AG08395 (cell line): ENCODE data around the gene MCF2L2.
"Not testable (repeated sequence)": the region's sequence is repeated elsewhere in the genome, so short reads cannot be mapped to it uniquely, and the experiment has no call there.

Experiments used
- DNase-seq: peaks from one replicate; pipeline ENCODE4 v3.0.0; 2012; ENCODE audit warnings: mixed read lengths, low spot score

MCF2L2 gene

GRCh38 chr3:183396662-183397391, 31.6 kb downstream of the MCF2L2 start:
- no peak for DNase-seq

DNA sequence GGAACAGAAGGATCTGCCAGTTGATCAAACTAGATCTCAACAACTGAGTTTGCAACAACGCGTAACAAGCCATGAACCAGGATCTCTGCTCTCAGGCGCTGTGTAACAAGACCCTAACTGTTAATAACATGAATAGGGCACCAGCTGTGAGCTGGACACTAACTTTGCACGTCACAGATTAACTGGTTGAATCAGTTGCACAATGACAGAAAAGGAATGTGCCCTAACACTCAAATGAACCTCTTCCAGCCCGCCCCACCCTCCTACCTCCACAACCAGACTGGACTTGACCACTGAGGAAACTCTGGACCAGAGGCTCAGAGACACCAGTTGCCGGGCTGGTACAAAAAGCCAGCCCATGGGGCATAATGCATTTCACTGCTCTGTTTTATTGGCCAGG, 34.3 kb downstream of the MCF2L2 start:
- no peak for DNase-seq

DNA sequence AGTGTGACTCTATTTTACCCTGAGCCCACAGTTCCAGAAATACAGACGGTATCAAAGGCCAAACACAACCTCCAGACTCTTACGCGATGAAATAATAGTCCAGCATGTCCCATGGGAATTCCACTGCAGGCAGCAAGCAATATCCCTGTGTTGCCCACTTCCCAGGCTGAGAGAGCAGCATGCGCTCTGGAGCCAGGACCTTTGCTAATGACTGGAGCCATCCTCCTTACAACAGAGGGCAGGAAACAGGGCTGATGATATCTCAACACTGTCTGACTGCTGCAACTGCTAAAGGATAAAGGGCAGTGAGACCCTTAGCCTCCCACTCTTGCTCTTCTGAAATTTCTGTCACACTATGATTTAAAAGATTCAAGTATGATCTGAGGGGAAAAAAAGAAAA, 34.8 kb downstream of the MCF2L2 start:
- DNase-seq = no peak

DNA sequence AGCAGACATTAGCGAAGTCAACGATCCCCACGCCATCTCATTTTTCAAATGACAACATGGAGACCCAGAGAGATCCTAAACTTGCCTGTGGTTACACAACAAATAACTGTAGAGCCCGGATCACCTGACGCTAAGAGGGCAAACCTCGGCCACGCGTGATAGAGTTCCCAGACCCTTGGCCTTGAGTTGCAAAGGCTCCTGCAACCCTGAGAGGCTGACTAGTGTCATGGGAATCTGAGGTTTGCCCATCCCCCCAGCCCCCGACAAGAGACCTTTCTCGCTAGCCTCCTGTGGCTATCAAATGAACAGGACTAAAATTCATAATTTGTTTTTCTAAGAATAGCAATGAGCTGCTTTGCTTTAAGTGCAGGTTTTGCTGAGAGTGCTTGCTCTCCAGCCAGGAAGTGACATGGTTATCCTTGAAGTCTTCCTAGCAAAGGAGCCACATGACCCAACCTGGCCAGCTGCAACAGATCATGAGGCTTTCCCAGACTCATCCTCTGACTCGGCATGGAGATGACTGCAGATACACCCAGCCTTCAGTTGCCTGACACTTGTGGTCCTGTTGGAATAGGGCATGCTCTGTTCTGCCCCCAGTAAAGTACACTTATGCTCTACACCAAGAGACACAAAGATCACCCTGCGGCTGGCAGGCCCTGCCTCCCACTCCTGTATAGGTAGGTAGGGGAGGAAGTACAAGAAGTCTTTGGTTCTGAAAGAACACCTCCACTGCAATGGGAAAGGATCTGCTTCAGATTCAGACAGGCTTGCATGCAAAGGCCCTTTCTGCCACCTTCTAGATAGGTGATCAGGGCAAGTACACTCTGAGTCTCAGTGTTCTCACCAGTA, 36.0 kb downstream of the MCF2L2 start:
- DNase-seq = no peak

- no peak for DNase-seq
Observed at GRCh38 chr3:183391460-183391859, 37.0 kb downstream of the MCF2L2 start.

DNA sequence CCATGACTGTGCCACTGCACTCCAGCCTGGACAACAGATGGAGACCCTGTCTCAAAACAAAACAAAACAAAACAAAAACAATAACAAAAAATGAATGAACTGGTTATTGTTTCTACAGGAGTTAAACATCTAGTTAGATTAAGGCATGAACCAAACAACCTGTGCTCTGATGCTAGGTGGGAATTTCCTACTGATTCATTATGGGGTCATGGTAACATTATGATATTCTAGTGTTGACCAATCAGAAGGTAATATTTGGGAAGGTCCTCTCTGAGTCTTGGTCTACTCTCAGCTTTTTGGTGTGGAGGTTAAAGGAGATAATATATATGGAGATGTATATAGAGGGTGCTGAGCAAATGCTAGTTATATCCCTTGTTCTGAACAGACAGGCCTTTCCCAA, 37.6 kb downstream of the MCF2L2 start:
- no peak for DNase-seq

GRCh38 chr3:183388213-183388895, 40.1 kb downstream of the MCF2L2 start:
- no peak for DNase-seq

DNA sequence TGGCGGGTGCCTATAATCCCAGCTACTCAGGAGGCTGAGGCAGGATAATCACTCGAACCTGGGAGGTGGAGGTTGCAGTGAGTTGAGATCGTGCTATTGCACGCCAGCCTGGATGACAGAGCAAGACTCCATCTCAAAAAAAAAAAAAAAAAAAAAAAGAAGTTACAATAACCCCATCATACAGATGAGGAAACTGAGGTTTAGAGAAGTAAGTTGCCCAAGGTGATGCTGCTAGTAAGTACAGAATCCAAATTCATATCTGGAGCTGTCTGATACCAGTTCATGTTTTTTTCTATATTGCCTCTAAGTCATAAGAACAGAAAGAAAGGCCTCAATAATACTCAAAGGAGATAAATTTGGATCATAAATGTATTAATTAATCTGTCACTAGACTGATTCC, 40.6 kb downstream of the MCF2L2 start:
- DNase-seq = no peak

DNA sequence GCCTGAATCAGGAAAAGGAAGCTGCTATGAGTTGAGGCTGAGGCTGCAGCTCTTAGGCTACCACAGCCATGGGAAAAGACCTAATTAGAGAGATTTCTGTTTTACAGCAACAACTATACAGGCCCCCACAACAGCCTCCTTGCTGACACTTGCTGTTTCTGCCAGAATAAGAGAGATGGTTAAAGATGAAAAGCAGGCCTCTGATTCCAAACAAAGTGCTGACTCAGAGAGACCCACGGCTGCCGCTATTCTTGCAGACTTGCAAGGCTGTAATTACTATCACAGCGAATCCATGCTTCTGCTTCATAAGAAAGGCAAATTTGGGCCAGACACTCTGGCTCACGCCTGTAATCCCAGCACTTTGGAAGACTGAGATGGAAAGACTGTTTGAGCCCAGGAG, 41.8 kb downstream of the MCF2L2 start:
- DNase-seq = no peak

- peak; percentile 72 for DNase-seq
Observed at GRCh38 chr3:183385698-183386613, 42.5 kb downstream of the MCF2L2 start.

GRCh38 chr3:183381673-183382072, 46.7 kb downstream of the MCF2L2 start:
- DNase-seq = no peak

GRCh38 chr3:183381179-183381578, 47.2 kb downstream of the MCF2L2 start:
- no peak for DNase-seq

GRCh38 chr3:183378951-183379350, 49.5 kb downstream of the MCF2L2 start:
- DNase-seq = no peak

DNA sequence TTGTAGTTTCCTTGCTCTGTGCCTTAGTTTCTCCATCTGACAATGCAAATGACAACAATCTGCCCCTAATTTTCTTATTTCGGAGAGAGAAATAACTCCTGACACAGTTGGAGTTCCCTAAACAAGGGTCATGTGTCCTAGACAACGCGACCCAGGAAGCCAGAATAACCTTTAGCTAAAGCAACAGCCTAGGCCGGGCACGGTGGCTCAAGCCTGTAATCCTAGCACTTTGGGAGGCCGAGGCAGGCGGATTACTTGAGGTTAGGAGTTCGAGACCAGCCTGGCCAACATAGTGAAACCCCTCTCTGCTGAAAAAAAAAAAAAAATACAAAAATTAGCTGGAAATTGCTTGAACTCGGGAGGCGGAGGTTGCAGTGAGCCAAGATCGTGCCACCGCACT, 49.9 kb downstream of the MCF2L2 start:
- no peak for DNase-seq

GRCh38 chr3:183378008-183378407, 50.4 kb downstream of the MCF2L2 start:
- no peak for DNase-seq

DNA sequence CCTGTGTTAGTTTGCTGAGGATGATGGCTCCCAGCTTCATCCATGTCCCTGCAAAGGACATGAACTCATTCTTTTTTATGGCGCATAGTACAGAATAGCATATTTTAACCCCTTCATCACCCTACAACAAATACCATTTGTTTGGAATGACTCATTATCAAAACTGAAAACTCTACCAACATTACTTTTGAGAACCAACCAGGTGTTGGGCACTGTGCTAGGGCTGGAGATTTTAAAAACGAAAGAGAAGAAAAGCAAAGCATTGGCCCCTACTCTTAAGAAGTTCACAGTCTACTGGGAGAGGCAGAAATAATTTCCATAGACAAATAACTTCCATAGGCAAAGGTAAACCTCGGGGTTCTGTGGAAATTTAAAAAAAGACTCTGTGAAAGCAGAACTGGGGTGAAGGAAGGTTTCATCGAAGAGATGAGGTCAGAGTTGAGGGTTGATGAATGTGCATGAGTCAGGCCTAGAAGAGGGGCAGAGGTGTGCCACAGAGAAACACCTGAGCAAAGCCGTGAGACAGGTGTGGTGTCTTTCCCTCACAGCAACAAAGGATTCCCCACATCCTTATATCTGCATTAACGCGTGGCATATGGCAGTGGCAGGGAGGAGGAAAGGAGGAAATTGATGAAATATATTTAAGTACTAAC, 51.0 kb downstream of the MCF2L2 start:
- no peak for DNase-seq

GRCh38 chr3:183375787-183376186, 52.6 kb downstream of the MCF2L2 start:
- no peak for DNase-seq

GRCh38 chr3:183375337-183375736, 53.1 kb downstream of the MCF2L2 start:
- DNase-seq = no peak

GRCh38 chr3:183372911-183373310, 55.5 kb downstream of the MCF2L2 start:
- no peak for DNase-seq

GRCh38 chr3:183371600-183371968, 56.8 kb downstream of the MCF2L2 start:
- not testable (repeated sequence) for DNase-seq

DNA sequence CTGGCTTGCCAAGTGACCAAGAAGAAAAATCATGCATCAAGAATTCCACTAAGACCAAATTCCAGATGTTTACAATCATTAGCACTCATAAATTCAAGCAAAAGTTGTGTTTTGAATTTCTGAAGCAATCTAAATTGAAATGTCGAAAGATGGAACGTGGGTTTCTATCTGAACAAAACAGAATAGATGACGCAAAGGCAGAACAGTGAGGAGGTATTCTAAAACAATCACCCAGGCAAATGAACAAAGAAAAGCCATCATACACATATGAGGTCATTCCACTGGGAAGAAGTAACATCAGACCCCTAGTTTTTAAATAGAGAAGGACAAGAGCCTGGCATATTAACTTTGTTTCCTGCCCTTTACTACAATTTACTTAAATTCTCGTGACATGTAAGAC, 58.0 kb downstream of the MCF2L2 start:
- DNase-seq = no peak
